Body of pancreas (tissue), 4 donors: ENCODE data around the gene GTF2IRD2.
"Not testable (repeated sequence)": the region's sequence is repeated elsewhere in the genome, so short reads cannot be mapped to it uniquely, and the experiment has no call there.

Experiments
- POLR2A ChIP-seq, 3 donors: fragments of 450-650 bp; IDR thresholded peaks; one replicate each; pipeline ENCODE4 v1.6.1; 2016; ENCODE audit warnings: antibody characterized with exemption in 3 of 3, mild to moderate bottlenecking in 2 of 3
- TF ChIP-seq, protein P1 (sequence below), 7 experiments: fragments of 450-650 bp in 4 of 7; fragments of 200-600 bp in 3 of 7; sonication (generic) in 3 of 7; IDR thresholded peaks; one replicate each; pipeline ENCODE4 v1.5.1; 2016 to 2019; ENCODE audit warnings: antibody characterized with exemption in 7 of 7

DNA sequence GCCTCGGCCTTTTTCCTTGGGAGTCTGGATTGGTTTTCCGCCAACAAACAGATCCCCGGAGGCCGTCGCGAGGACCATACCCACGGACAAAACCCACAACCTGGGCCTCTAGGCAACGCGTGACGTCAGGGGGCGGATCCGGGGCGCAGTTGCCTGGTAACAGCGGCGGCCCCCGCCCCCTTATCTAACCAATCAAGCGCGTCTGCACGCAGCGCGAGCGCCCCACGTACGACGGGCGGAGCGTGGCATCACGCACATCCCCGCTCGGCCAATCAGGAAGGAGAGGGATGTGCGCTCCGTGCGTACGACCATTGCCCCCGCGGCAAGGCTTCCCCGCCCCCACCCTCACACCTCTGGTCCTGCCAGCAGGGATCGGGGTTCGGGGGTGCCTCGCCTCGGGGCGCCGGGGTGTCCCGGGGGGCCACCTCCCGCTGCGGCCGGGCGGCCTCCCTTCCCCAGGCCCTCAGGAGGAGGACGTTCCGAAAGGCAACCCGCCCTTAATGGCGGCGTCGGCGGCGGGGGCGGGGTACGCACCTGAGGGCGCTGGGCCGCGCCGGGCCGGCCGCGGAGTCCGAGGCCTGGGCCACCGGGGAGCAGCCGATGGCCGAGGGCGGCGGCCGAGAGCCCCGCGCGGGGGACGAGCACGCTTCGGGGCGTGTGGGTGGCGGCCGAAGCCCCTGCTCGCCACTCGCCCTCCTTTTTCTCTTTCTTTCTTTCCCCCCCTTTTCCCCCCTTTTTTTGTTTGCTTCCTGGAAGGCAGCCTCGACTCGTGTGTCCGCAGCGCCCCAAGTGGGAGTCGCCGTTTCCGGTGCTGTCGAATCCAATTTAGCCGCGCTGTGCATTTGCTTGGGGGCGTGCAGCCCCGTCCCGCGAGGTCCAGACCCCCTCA lies at the start of gene GTF2IRD2:
- TF ChIP-seq, protein P1, sequence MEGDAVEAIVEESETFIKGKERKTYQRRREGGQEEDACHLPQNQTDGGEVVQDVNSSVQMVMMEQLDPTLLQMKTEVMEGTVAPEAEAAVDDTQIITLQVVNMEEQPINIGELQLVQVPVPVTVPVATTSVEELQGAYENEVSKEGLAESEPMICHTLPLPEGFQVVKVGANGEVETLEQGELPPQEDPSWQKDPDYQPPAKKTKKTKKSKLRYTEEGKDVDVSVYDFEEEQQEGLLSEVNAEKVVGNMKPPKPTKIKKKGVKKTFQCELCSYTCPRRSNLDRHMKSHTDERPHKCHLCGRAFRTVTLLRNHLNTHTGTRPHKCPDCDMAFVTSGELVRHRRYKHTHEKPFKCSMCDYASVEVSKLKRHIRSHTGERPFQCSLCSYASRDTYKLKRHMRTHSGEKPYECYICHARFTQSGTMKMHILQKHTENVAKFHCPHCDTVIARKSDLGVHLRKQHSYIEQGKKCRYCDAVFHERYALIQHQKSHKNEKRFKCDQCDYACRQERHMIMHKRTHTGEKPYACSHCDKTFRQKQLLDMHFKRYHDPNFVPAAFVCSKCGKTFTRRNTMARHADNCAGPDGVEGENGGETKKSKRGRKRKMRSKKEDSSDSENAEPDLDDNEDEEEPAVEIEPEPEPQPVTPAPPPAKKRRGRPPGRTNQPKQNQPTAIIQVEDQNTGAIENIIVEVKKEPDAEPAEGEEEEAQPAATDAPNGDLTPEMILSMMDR (IDR thresholded peaks at IDR 0.05), result not testable (repeated sequence)
- peak in 1 of 3 donors; percentile 35 for TF ChIP-seq POLR2A (IDR thresholded peaks at IDR 0.05)
